ENCODE results near the gene GPRC5A. TPM values are rescaled to one million over a fixed set of nuclear protein-coding genes. Genes with fewer than 3 reads are reported as not detected.

GPRC5A gene
- total and polyA plus RNA-seq, 2 of the 8 experiments (the other 6 are each of a cell fraction or from before 2014, with no cell fraction given) = 1.0 to 1.4 TPM

- H4K8ac ChIP-seq (ENCODE audit: extremely low read depth, insufficient read depth, low read length) = no peak overlapping the region
- no peak overlapping the region for H3K18ac ChIP-seq (ENCODE audit: extremely low read depth, low read length)
- 89% methylated on average over 12 of the region's 12 CpGs; no CpG with 5 or more reads in 1 of the 2 experiments for WGBS, 2 experiments (ENCODE audit: extremely low coverage in 1 of 2, insufficient coverage in 1 of 2, insufficient read length in 1 of 2, insufficient replicate concordance in 2 of 2, low coverage in 1 of 2, low lambda C conversion rate in 2 of 2, missing lambda C conversion rate in 1 of 2)
- H4K5ac ChIP-seq (ENCODE audit: insufficient read length, low read depth, low read length) = no peak overlapping the region
- no peak overlapping the region for H2BK12ac ChIP-seq (ENCODE audit: low read depth, low read length)
- no peak overlapping the region for H2AFZ ChIP-seq (ENCODE audit: low read length)
- no peaks in the 10 kb centered on the region for H4K20me1 ChIP-seq (replicated peaks in 1 of 2; ENCODE audit: control insufficient read depth in 1 of 2, insufficient read depth in 2 of 2, low read length in 2 of 2)
- no peaks in the 10 kb centered on the region for H3K23me2 ChIP-seq (ENCODE audit: low read depth, low read length)
- no peak overlapping the region for H3K14ac ChIP-seq (ENCODE audit: insufficient read length)
- DNase-seq (ENCODE audit: low read depth in 1 of 2, low spot score in 2 of 2) (no peak), FAIRE-seq (no peak)
- H3K4me2 ChIP-seq (ENCODE audit: insufficient read depth in 1 of 2, low read depth in 2 of 2, low read length in 2 of 2) = no peak overlapping the region
- H2BK15ac ChIP-seq (ENCODE audit: low read length) = no peak overlapping the region
- no peak overlapping the region for H2AK5ac ChIP-seq (ENCODE audit: low read depth, low read length)
- no peaks in the 10 kb centered on the region for H3K27me3 ChIP-seq (replicated peaks in 1 of 4; ENCODE audit: control insufficient read depth in 3 of 4, extremely low read depth in 1 of 4, insufficient read depth in 3 of 4, low read length in 3 of 4)
- no peaks in the 10 kb centered on the region for H3K79me1 ChIP-seq (ENCODE audit: low read depth, low read length)
- no peak overlapping the region for H2BK120ac ChIP-seq (replicated peaks; ENCODE audit: low read depth, low read length)
- ChIA-PET CTCF (ENCODE audit: partially characterized antibody) (interaction anchor here (0.6 to 3.8 kb wide), 12 partner anchors 7 to 318 kb away, joined by 3 to 14 read pairs (median 5); partner anchors contain the start of genes EMP1 and GPRC5A), POLR2A (ENCODE audit: partially characterized antibody) (no interaction called here)
- H3K79me2 ChIP-seq (ENCODE audit: control insufficient read depth in 1 of 2, insufficient read depth in 2 of 2, low read length in 2 of 2) = no peaks in the 10 kb centered on the region
- H3K4ac ChIP-seq (replicated peaks; ENCODE audit: insufficient read length, low read depth, low read length) = no peak overlapping the region
- no peak overlapping the region for H3K56ac ChIP-seq (replicated peaks; ENCODE audit: insufficient read length, low read depth, low read length)
- no peaks in the 10 kb centered on the region for H3K9me3 ChIP-seq (ENCODE audit: insufficient read depth in 2 of 2, low read depth in 1 of 2, low read length in 1 of 2)
- H3K23ac ChIP-seq (ENCODE audit: insufficient read length) = no peak overlapping the region
- no peak overlapping the region for H4K91ac ChIP-seq (replicated peaks; ENCODE audit: insufficient read length, low read length)
- H3K36me3 ChIP-seq (ENCODE audit: control insufficient read depth in 2 of 4, insufficient read depth in 4 of 4, low read length in 3 of 4) = no peaks in the 10 kb centered on the region
- H2BK5ac ChIP-seq (ENCODE audit: low read depth, low read length) = no peak overlapping the region
- H3K4me1 ChIP-seq (replicated peaks in 1 of 4; ENCODE audit: control insufficient read depth in 3 of 4, insufficient read depth in 4 of 4, low read length in 3 of 4) = no peaks in the 10 kb centered on the region
- no peak overlapping the region for H3K4me3 ChIP-seq (ENCODE audit: extremely low read depth in 1 of 4, insufficient read depth in 2 of 4, low read depth in 3 of 4, low read length in 4 of 4)
- H3K9ac ChIP-seq (replicated peaks in 1 of 4; ENCODE audit: extremely low read depth in 1 of 4, low read depth in 3 of 4, low read length in 3 of 4) = no peak overlapping the region
- no peak overlapping the region for H2BK20ac ChIP-seq (ENCODE audit: low read length)
- H3K27ac ChIP-seq (ENCODE audit: low read depth, low read length) = no peak overlapping the region
- TF ChIP-seq CTCF (IDR thresholded peaks at IDR 0.05; ENCODE audit: control extremely low read depth in 1 of 3, insufficient read depth in 1 of 3, low read depth in 1 of 3, low read length in 3 of 3) (no peak), CBX8 (IDR thresholded peaks at IDR 0.05; ENCODE audit: borderline replicate concordance, low read depth, low read length) (no peak), ATF2 (IDR thresholded peaks at IDR 0.05; ENCODE audit: low read length) (no peak), EZH2 (IDR thresholded peaks at IDR 0.05; ENCODE audit: low read depth, low read length, severe bottlenecking) (no peak), TCF12 (IDR thresholded peaks at IDR 0.05; ENCODE audit: low read depth, low read length) (no peak), EGR1 (IDR thresholded peaks at IDR 0.05; ENCODE audit: borderline replicate concordance, low read depth, low read length) (no peak), PHF8 (conservative IDR thresholded peaks at IDR 0.05; ENCODE audit: low read depth, low read length) (no peak), SP1 (IDR thresholded peaks at IDR 0.05; ENCODE audit: low read depth, low read length) (no peak), POLR2A (IDR thresholded peaks at IDR 0.05; ENCODE audit: control extremely low read depth in 1 of 2, low read depth in 2 of 2, low read length in 2 of 2) (no peak), RXRA (IDR thresholded peaks at IDR 0.05; ENCODE audit: insufficient read depth, low read depth, low read length) (no peak)
These were observed 17.3 kb downstream of the GPRC5A start for GRCh38 chr12:12908711-12909110.
